MCF 10A (cell line): Measurements from ENCODE around the gene NDUFAF8. TPM values are rescaled to one million over a fixed set of nuclear protein-coding genes. Genes with fewer than 3 reads are reported as not detected.

Experiments
- BruUV-seq: library from RNA; stranded (reverse); fragments of 400-500 nt; replicated peaks from 2 replicates; lab custom pipeline; 2021; lab: Mats Ljungman, UMichigan
- CTCF ChIA-PET: fragments of 300-600 bp; sonication (Branson Sonifier 250); formaldehyde crosslinking; extraction: SDS; loops from one replicate; lab custom pipeline; 2021; ENCODE audit warnings: antibody characterized with exemption, inconsistent platforms; lab: Yijun Ruan, JAX
- POLR2A ChIA-PET: fragments of 300-600, 350-650 bp; sonication (Branson Sonifier 250); formaldehyde crosslinking; extraction: SDS; loops from one replicate; lab custom pipeline; 2020; ENCODE audit warnings: antibody characterized with exemption, inconsistent platforms; lab: Yijun Ruan, JAX
- DNase-seq: peaks from one replicate; pipeline ENCODE4 v3.0.0-alpha.2; 2018; ENCODE audit not compliant: unreplicated experiment
- H3K27ac Mint-ChIP-seq: one replicate; pipeline ENCODE4 v1.8.0; 2022; ENCODE audit warnings: mild to moderate bottlenecking, low read depth, mixed read lengths; ENCODE audit not compliant: unreplicated experiment
- H3K27me3 Mint-ChIP-seq: one replicate; pipeline ENCODE4 v1.8.0; 2022; ENCODE audit warnings: mixed read lengths; ENCODE audit not compliant: insufficient read depth, unreplicated experiment
- H3K36me3 Mint-ChIP-seq: one replicate; pipeline ENCODE4 v1.8.0; 2022; ENCODE audit warnings: mild to moderate bottlenecking, moderate library complexity, mixed read lengths; ENCODE audit not compliant: insufficient read depth, unreplicated experiment
- H3K4me1 Mint-ChIP-seq: one replicate; pipeline ENCODE4 v1.8.0; 2022; ENCODE audit warnings: mixed read lengths; ENCODE audit not compliant: insufficient read depth, unreplicated experiment
- H3K4me3 Mint-ChIP-seq: one replicate; pipeline ENCODE4 v1.8.0; 2022; ENCODE audit warnings: mild to moderate bottlenecking, moderate library complexity, mixed read lengths; ENCODE audit not compliant: unreplicated experiment
- H3K9me3 Mint-ChIP-seq: one replicate; pipeline ENCODE4 v1.8.0; 2022; ENCODE audit warnings: mixed read lengths; ENCODE audit not compliant: unreplicated experiment
- intact Hi-C: fragments of 100-400 bp; cut with micrococcal nuclease; formaldehyde crosslinking; loops from 2 replicates; pipeline ENCODE4 v1.14.1; 2022
- total RNA-seq: library from RNA; stranded (reverse); gene quantifications from 2 replicates; pipeline ENCODE4 v1.2.3, GENCODE V29; 2022
- TF ChIP-seq, protein P1 (sequence below): fragments of 200-600 bp; IDR thresholded peaks from one replicate; pipeline ENCODE4 v1.8.0; 2022; ENCODE audit warnings: antibody characterized with exemption, mild to moderate bottlenecking; ENCODE audit not compliant: unreplicated experiment

NDUFAF8 gene
- total RNA-seq, 1 experiment from 2014 or later = 95.0 TPM

DNA sequence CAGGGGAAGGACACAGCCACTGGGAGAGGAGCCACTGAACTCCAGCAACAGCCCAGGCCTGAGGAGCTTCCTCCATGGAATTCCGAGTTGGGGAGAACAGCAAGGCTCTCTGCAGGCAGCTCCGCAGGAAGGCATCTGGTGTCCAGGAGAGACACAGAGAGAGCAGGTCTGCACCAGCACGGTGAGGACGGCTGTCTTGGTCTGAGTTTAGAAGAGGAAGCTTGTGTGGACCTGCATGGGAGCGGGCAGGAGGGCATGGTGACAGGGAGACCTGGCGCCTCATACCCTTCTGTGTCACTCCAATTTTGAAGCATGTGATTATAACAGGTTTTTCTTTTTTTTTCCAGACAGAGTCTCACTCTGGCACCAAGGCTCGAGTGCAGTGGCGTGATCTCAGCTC lies 49.6 kb downstream of the NDUFAF8 start:
- no peak for DNase-seq
- no peaks in the 10 kb centered on the region for H3K9me3 Mint-ChIP-seq
- intact Hi-C loops = no loop called here
- no peak overlapping the region for H3K27ac Mint-ChIP-seq
- POLR2A ChIA-PET = interaction anchor here (0.6 kb wide), 1 partner anchor 10 kb away, joined by 3 read pairs; no protein-coding TSS in a partner anchor
- BruUV-seq = no TSS peak
- peaks cover 4% of the 10 kb centered on the region for H3K4me1 Mint-ChIP-seq
- no peaks in the 10 kb centered on the region for H3K27me3 Mint-ChIP-seq
- TF ChIP-seq, protein P1, sequence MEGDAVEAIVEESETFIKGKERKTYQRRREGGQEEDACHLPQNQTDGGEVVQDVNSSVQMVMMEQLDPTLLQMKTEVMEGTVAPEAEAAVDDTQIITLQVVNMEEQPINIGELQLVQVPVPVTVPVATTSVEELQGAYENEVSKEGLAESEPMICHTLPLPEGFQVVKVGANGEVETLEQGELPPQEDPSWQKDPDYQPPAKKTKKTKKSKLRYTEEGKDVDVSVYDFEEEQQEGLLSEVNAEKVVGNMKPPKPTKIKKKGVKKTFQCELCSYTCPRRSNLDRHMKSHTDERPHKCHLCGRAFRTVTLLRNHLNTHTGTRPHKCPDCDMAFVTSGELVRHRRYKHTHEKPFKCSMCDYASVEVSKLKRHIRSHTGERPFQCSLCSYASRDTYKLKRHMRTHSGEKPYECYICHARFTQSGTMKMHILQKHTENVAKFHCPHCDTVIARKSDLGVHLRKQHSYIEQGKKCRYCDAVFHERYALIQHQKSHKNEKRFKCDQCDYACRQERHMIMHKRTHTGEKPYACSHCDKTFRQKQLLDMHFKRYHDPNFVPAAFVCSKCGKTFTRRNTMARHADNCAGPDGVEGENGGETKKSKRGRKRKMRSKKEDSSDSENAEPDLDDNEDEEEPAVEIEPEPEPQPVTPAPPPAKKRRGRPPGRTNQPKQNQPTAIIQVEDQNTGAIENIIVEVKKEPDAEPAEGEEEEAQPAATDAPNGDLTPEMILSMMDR = no peak
- H3K4me3 Mint-ChIP-seq = no peak overlapping the region
- peaks cover 35% of the 10 kb centered on the region for H3K36me3 Mint-ChIP-seq
- CTCF ChIA-PET = interaction anchor here (0.6 kb wide), 1 partner anchor 106 kb away, joined by 3 read pairs; no protein-coding TSS in a partner anchor

DNA sequence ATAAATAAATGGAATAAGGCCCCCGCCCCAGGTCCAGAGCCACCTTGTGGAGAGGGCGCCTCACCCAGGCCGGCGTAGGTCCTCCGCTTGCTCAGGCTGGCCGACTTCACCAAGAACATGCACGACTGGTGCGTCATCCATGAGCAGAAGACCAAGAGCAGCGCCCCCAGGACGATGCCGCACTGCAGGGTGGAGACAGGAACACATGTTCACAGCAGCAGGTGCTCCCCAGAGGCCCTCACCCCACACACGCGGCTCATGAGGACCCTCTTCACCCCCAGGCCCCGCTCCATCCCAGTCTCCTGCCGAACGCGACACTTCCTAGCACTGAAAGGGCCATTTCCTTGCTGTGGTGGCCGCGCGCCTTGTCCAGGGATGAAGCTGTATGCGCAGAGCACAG lies 50.5 kb downstream of the NDUFAF8 start:
- no TSS peak for BruUV-seq
- no peak for DNase-seq
- H3K27me3 Mint-ChIP-seq = no peaks in the 10 kb centered on the region
- CTCF ChIA-PET = no interaction called here
- peaks cover 26% of the 10 kb centered on the region for H3K36me3 Mint-ChIP-seq
- no peak overlapping the region for H3K27ac Mint-ChIP-seq
- intact Hi-C loops = no loop called here
- no peaks in the 10 kb centered on the region for H3K9me3 Mint-ChIP-seq
- H3K4me1 Mint-ChIP-seq = peaks cover 4% of the 10 kb centered on the region
- POLR2A ChIA-PET = interaction anchor here (1.0 kb wide), 1 partner anchor 56 kb away, joined by 5 read pairs; no protein-coding TSS in a partner anchor
- TF ChIP-seq, protein P1 = no peak
- no peak overlapping the region for H3K4me3 Mint-ChIP-seq

DNA sequence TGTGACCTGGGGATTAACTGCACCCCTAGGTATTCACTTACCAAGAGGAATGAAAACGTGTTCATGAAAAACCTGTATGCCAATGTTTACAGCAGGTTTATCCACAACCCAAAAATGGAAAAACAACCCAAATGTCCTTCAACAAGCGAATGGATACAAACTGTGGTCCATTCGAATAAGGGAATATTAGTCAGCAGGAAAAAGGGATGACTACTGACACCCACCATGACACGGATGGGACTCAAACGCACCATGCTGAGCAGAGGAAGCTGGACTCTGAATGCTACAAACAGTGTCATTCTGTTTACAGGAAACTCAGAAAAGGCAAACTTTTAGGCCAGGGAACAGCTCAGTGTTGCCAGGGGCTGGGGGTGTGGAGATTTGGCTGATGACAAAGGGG lies 51.1 kb downstream of the NDUFAF8 start:
- TF ChIP-seq, protein P1 = no peak
- Mint-ChIP-seq H3K36me3 (peaks cover 21% of the 10 kb centered on the region), H3K9me3 (no peaks in the 10 kb centered on the region), H3K27me3 (no peaks in the 10 kb centered on the region), H3K27ac (no peak overlapping the region), H3K4me3 (no peak overlapping the region), H3K4me1 (peaks cover 4% of the 10 kb centered on the region)
- DNase-seq = no peak
- POLR2A ChIA-PET = interaction anchor here (1.0 kb wide), 1 partner anchor 56 kb away, joined by 5 read pairs; no protein-coding TSS in a partner anchor
- CTCF ChIA-PET = interaction anchor here (0.6 to 0.7 kb wide), 3 partner anchors 16 to 807 kb away, joined by 3 to 4 read pairs (median 3); no protein-coding TSS in a partner anchor
- no TSS peak for BruUV-seq
- intact Hi-C loops = no loop called here

Other genes with a start within 250 kb of the NDUFAF8 start
- gene CHMP6, start 247.5 kb upstream of the NDUFAF8 start, total RNA-seq = 19.5 and 22.6 TPM in 2 replicates
- gene BAIAP2, start 204.2 kb upstream of the NDUFAF8 start, total RNA-seq = 46.4 and 67.0 TPM in 2 replicates
- gene PVALEF, start 73.8 kb upstream of the NDUFAF8 start, total RNA-seq = not detected in 2 replicates
- 0.59 and 1.4 TPM in 2 replicates for gene AATK, start 73.1 kb upstream of the NDUFAF8 start, total RNA-seq
- gene CEP131, start 16.4 kb upstream of the NDUFAF8 start, total RNA-seq = 8.0 and 9.5 TPM in 2 replicates
- gene TEPSIN, start 263 bp upstream of the NDUFAF8 start, total RNA-seq = 23.4 and 27.4 TPM in 2 replicates
- gene SLC38A10, start 56.0 kb downstream of the NDUFAF8 start, total RNA-seq = 98.2 and 108 TPM in 2 replicates
- gene BAHCC1, start 156.1 kb downstream of the NDUFAF8 start, total RNA-seq = 7.4 and 9.2 TPM in 2 replicates